ENCODE measurements around the gene DISC1. TPM values are rescaled to one million over a fixed set of nuclear protein-coding genes. Genes with fewer than 3 reads are reported as not detected.
A peak's percentile ranks its signal among the peaks of the same experiment; 100 is the strongest.

The DISC1 gene
- total RNA-seq, 2 experiments from 2014 or later, result 19.8 to 20.0 TPM

GRCh38 chr1:231670755-231671154 lies 44.2 kb downstream of the DISC1 start:
- DNase-seq (no peak), ATAC-seq (ENCODE audit: poor library complexity) (no peak)
- Mint-ChIP-seq H3K4me3 (no peak overlapping the region), H3K36me3 (ENCODE audit: low read depth) (peaks cover 56% of the 10 kb centered on the region), H3K4me1 (ENCODE audit: low read depth) (peaks cover 53% of the 10 kb centered on the region), H3K27ac (no peak overlapping the region), H3K27me3 (no peaks in the 10 kb centered on the region), H3K9me3 (peaks cover 15% of the 10 kb centered on the region)
- H3K27me3 ChIP-seq (ENCODE audit: control insufficient read depth in 1 of 2, insufficient read depth in 2 of 2, low read length in 2 of 2), result no peaks in the 10 kb centered on the region
- peaks cover 12% of the 10 kb centered on the region for H3K4me1 ChIP-seq (ENCODE audit: insufficient read depth, low read length)
- ChIA-PET POLR2A (no interaction called here), CTCF (no interaction called here)
- H3K36me3 ChIP-seq (ENCODE audit: insufficient read depth, low read length), result no peaks in the 10 kb centered on the region
- H3K4me3 ChIP-seq (ENCODE audit: low read length), result no peak overlapping the region
- intact Hi-C loops (cut with DNase I, micrococcal nuclease), result no loop called here
- no peak for TF ChIP-seq CTCF (IDR thresholded peaks at IDR 0.05)
- H3K9me3 ChIP-seq (ENCODE audit: control insufficient read depth in 1 of 2, insufficient read depth in 1 of 2, low read length in 2 of 2), result peaks cover 0 to 11% of the 10 kb centered on the region in 2 experiments
- H3K27ac ChIP-seq (ENCODE audit: low read depth in 1 of 2, low read length in 2 of 2), result no peak overlapping the region

- DNase-seq (peak in 1 of 14 experiments; percentile 3), ATAC-seq (ENCODE audit: poor library complexity) (peak; percentile 37)
- ChIA-PET POLR2A (no interaction called here), CTCF (no interaction called here)
- Mint-ChIP-seq H3K36me3 (ENCODE audit: low read depth) (peaks cover 32% of the 10 kb centered on the region), H3K4me1 (ENCODE audit: low read depth) (peaks cover 59% of the 10 kb centered on the region), H3K4me3 (peak overlapping the region; percentile 4), H3K27me3 (no peaks in the 10 kb centered on the region), H3K27ac (peak overlapping the region; percentile 8), H3K9me3 (peaks cover 7% of the 10 kb centered on the region)
- H3K9me3 ChIP-seq (ENCODE audit: control insufficient read depth in 1 of 2, insufficient read depth in 1 of 2, low read length in 2 of 2), result peaks cover 0 to 8% of the 10 kb centered on the region in 2 experiments
- intact Hi-C loops (cut with DNase I, micrococcal nuclease), result no loop called here
- no peaks in the 10 kb centered on the region for H3K36me3 ChIP-seq (ENCODE audit: insufficient read depth, low read length)
- H3K27ac ChIP-seq (ENCODE audit: low read depth in 1 of 2, low read length in 2 of 2), result no peak overlapping the region
- H3K4me1 ChIP-seq (ENCODE audit: insufficient read depth, low read length), result peaks cover 12% of the 10 kb centered on the region
- TF ChIP-seq CTCF (IDR thresholded peaks at IDR 0.05), result no peak
- no peaks in the 10 kb centered on the region for H3K27me3 ChIP-seq (ENCODE audit: control insufficient read depth in 1 of 2, insufficient read depth in 2 of 2, low read length in 2 of 2)
- no peak overlapping the region for H3K4me3 ChIP-seq (ENCODE audit: low read length)
These were observed 48.0 kb downstream of the DISC1 start for GRCh38 chr1:231674575-231674974.

DNA sequence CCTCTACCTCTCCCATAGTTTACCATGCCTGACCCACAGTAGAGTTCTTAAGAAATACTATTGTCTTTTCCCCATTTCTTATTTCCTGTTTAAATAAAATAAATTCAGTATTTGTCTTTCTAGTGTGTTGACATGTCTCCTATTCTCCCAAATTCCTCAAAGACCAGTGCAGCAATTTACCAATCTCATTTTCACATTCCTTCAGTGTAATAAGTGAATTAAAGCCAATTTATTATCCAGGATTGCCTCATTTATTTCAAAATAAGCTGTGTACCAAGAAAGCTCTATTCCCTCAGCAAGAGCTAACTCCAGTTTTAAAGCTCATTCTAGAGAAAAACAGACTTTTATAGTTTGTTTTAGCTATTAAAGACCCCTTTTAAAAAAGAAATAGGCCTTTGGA lies 49.9 kb downstream of the DISC1 start:
- Histone ChIP-seq H3K27ac (ENCODE audit: low read depth in 1 of 2, low read length in 2 of 2) (no peak overlapping the region), H3K4me1 (ENCODE audit: insufficient read depth, low read length) (peaks cover 12% of the 10 kb centered on the region), H3K36me3 (ENCODE audit: insufficient read depth, low read length) (no peaks in the 10 kb centered on the region), H3K9me3 (ENCODE audit: control insufficient read depth in 1 of 2, insufficient read depth in 1 of 2, low read length in 2 of 2) (no peaks in the 10 kb centered on the region), H3K4me3 (ENCODE audit: low read length) (no peak overlapping the region), H3K27me3 (ENCODE audit: control insufficient read depth in 1 of 2, insufficient read depth in 2 of 2, low read length in 2 of 2) (no peaks in the 10 kb centered on the region)
- Mint-ChIP-seq H3K27me3 (no peaks in the 10 kb centered on the region), H3K27ac (no peak overlapping the region), H3K4me1 (ENCODE audit: low read depth) (peaks cover 51% of the 10 kb centered on the region), H3K4me3 (no peak overlapping the region), H3K9me3 (no peaks in the 10 kb centered on the region), H3K36me3 (ENCODE audit: low read depth) (peaks cover 17% of the 10 kb centered on the region)
- intact Hi-C loops (cut with DNase I, micrococcal nuclease), result no loop called here
- DNase-seq (no peak), ATAC-seq (ENCODE audit: poor library complexity) (no peak)
- ChIA-PET POLR2A (interaction anchor here (1.2 kb wide), 1 partner anchor 11 kb away, joined by 5 read pairs; no protein-coding TSS in a partner anchor), CTCF (no interaction called here)
- no peak for TF ChIP-seq CTCF (IDR thresholded peaks at IDR 0.05)

All from CD4-positive, alpha-beta T cell (primary cell).